SK-N-SH (cell line): Measurements from ENCODE around the gene S100A10.
A peak's percentile ranks its signal among the peaks of the same experiment; 100 is the strongest.

ENCODE experiments used
- CHD2 ChIP-seq: fragments of 150-350 bp; IDR thresholded peaks from 2 replicates; pipeline ENCODE4 v1.6.1; 2018; ENCODE audit warnings: low read length; ENCODE audit not compliant: partially characterized antibody
- FOXJ3 ChIP-seq: sonication (generic); formaldehyde crosslinking; IDR thresholded peaks from 2 replicates; pipeline ENCODE4 v1.5.1; 2020; ENCODE audit warnings: mild to moderate bottlenecking, missing genetic modification reagents
- GATA2 ChIP-seq: sonication (generic); formaldehyde crosslinking; IDR thresholded peaks from 2 replicates; pipeline ENCODE4 v1.5.0; 2020; ENCODE audit warnings: mild to moderate bottlenecking, missing genetic modification reagents
- NRF1 ChIP-seq: IDR thresholded peaks from 2 replicates; pipeline ENCODE4 v1.6.1; 2012; ENCODE audit warnings: low read depth, mild to moderate bottlenecking, low read length
- POLR2AphosphoS5 ChIP-seq: IDR thresholded peaks from 2 replicates; pipeline ENCODE4 v1.6.1; 2012; ENCODE audit warnings: low read depth, low read length
- RXRA ChIP-seq: IDR thresholded peaks from 2 replicates; pipeline ENCODE4 v1.4.0; 2012; ENCODE audit warnings: low read depth, mild to moderate bottlenecking, borderline replicate concordance
- SIN3A ChIP-seq: IDR thresholded peaks from 2 replicates; pipeline ENCODE4 v1.6.1; 2012; ENCODE audit warnings: low read depth, mild to moderate bottlenecking, low read length, moderate library complexity, borderline replicate concordance
- TAF1 ChIP-seq: IDR thresholded peaks from 2 replicates; pipeline ENCODE4 v1.6.1; 2012; ENCODE audit warnings: low read depth, mild to moderate bottlenecking, low read length, moderate library complexity, borderline replicate concordance
- TF ChIP-seq, protein P1 (sequence below): fragments of 200-600 bp; sonication (generic); IDR thresholded peaks from 2 replicates; pipeline ENCODE4 v1.6.1; 2017; ENCODE audit warnings: antibody characterized with exemption, mild to moderate bottlenecking, moderate library complexity
- TF ChIP-seq, protein P2 (sequence below): fragments of 150-350 bp; IDR thresholded peaks from 2 replicates; pipeline ENCODE4 v1.6.1; 2017; ENCODE audit warnings: antibody characterized with exemption, low read length, low read depth, borderline replicate concordance

DNA sequence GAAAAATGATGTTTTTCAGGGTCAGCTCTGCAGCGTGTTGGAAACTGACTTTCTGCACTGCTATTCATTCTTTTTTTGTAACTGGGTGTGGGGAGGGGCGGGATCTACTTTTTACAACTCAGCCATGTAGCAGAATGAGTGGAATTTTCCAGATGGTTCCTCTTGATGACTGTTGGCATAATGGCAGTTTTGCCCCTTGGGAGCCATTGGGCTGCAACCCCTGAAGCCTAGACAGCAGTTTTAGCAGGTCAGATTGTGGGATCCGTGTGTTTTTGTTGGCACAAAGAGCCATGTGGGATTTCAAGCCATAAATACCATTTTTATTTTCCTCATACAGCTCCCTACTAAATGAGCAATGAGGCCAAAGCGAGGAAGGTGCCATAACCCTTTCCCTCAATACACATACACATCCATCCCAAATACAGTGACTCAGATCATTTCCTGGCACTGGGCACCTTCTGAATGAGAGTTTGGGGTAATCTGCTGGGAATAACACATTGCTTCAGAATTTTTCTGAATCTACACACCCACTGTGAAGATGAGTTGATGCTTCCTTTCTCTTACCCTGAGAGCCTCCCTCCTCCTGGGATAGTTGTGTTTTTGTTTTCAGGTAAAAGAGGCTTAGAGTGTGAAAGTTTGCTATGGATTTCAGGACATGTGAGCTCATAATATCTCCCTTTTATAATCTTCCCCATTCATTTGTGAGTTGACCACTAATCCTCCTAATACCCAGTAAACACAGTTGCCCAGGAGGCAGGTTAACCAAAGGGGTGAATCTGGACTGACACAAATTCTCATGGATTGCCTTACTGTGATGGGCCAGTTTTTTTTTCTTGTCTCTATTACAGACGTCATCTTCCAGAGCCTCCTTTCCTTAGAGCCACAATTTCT is 13.1 kb downstream of the S100A10 start:
- TF ChIP-seq, protein P1, sequence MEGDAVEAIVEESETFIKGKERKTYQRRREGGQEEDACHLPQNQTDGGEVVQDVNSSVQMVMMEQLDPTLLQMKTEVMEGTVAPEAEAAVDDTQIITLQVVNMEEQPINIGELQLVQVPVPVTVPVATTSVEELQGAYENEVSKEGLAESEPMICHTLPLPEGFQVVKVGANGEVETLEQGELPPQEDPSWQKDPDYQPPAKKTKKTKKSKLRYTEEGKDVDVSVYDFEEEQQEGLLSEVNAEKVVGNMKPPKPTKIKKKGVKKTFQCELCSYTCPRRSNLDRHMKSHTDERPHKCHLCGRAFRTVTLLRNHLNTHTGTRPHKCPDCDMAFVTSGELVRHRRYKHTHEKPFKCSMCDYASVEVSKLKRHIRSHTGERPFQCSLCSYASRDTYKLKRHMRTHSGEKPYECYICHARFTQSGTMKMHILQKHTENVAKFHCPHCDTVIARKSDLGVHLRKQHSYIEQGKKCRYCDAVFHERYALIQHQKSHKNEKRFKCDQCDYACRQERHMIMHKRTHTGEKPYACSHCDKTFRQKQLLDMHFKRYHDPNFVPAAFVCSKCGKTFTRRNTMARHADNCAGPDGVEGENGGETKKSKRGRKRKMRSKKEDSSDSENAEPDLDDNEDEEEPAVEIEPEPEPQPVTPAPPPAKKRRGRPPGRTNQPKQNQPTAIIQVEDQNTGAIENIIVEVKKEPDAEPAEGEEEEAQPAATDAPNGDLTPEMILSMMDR, result no peak
- TF ChIP-seq RXRA (no peak), GATA2 (no peak), POLR2AphosphoS5 (peak; percentile 21; the same call in 1 of the 2 replicates), TAF1 (no peak), CHD2 (no peak), FOXJ3 (CRISPR knock-in tag) (no peak), NRF1 (no peak), SIN3A (no peak)
- TF ChIP-seq, protein P2, sequence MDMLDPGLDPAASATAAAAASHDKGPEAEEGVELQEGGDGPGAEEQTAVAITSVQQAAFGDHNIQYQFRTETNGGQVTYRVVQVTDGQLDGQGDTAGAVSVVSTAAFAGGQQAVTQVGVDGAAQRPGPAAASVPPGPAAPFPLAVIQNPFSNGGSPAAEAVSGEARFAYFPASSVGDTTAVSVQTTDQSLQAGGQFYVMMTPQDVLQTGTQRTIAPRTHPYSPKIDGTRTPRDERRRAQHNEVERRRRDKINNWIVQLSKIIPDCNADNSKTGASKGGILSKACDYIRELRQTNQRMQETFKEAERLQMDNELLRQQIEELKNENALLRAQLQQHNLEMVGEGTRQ, result no peak
